Mucosa of descending colon (tissue), 3 donors: ENCODE results near the gene NBDY. TPM values are rescaled to one million over a fixed set of nuclear protein-coding genes. Genes with fewer than 3 reads are reported as not detected.

ENCODE experiments used
- ATAC-seq: fragments of 200-7000 bp; cut with Tn5 transposase; one replicate; pipeline ENCODE4 v1.9.1; 2020; ENCODE audit warnings: mild to moderate bottlenecking, moderate library complexity
- DNase-seq, 3 donors: peaks; one replicate each; pipeline ENCODE4 v3.0.0-alpha.2; 2020
- H3K36me3 ChIP-seq: fragments of 200-600 bp; one replicate; pipeline ENCODE4 v1.8.0; 2021; ENCODE audit warnings: low read depth, mild to moderate bottlenecking
- H3K4me1 ChIP-seq: fragments of 200-600 bp; one replicate; pipeline ENCODE4 v1.8.0; 2021; ENCODE audit warnings: low read depth, mild to moderate bottlenecking
- H3K4me3 ChIP-seq: fragments of 200-600 bp; one replicate; pipeline ENCODE4 v1.8.0; 2021; ENCODE audit warnings: mild to moderate bottlenecking
- H3K9me3 ChIP-seq: fragments of 200-600 bp; one replicate; pipeline ENCODE4 v1.8.0; 2021; ENCODE audit warnings: mild to moderate bottlenecking
- intact Hi-C, 2 donors: fragments of 100-400 bp; cut with DNase I in 1 of 2; cut with micrococcal nuclease in 1 of 2; formaldehyde crosslinking; loops; one replicate each; pipeline versions ENCODE4 v1.11.0 to v1.11.1; 2022; cut with DNase I, micrococcal nuclease
- total RNA-seq, 3 donors: library from RNA; stranded (reverse); fragmentation: NEBNext Ultra II Directional in 2 of 3; extraction: Animal tissue kit (Norgen Biotek cat#: 25700) in 2 of 3; gene quantifications; one replicate each; pipeline versions ENCODE4 v1.2.1 to v1.2.4, GENCODE V29; 2021 to 2023
- TF ChIP-seq, protein P1 (sequence below): fragments of 200-600 bp; IDR thresholded peaks from one replicate; pipeline ENCODE4 v1.8.0; 2022; ENCODE audit warnings: antibody characterized with exemption, mild to moderate bottlenecking
- donor health status: DM: no; HTN: no; CAD: no; lungs with moderate emphysema.
- donor health status: DM: no; HTN: no; CAD: no.
- donor health status: DM: no; HTN: yes; CAD: no.

The NBDY gene
- total RNA-seq, 3 donors from 2014 or later, result 14.9 to 22.2 (median 20.0) TPM

DNA sequence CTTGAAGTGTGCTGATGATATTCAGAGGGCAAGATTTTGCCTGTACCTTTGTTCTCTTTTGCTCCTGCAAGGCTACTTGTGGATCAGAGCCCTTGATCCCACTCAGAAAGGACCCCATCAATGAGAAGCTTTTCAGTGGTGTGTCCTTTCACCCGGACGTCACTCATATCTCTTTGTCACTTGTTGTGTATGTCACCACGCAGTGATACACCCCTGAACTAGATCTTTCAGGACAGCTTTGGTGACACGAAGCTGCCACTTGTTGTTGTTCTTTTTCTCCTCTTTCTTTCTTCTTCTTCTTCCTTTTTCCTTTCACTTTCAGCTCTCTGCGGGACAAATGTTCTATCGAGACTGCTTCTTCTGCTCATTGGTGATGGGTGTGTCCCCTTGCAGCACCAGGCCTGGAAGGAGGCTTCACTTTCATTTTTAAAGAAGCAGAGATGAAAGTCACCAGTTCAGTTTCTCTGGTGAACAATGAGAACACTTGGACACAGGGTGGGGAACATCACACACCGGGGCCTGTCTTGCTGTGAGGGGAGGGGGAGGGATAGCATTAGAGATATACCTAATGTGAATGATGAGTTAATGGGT, 83.6 kb downstream of the NBDY start:
- Histone ChIP-seq H3K4me1 (no peaks in the 10 kb centered on the region), H3K36me3 (no peaks in the 10 kb centered on the region), H3K9me3 (no peaks in the 10 kb centered on the region), H3K4me3 (no peak overlapping the region)
- DNase-seq (peak in 1 of 3 donors; percentile 12), ATAC-seq (peak; percentile 85)
- intact Hi-C loops, result no loop called here
- TF ChIP-seq, protein P1, sequence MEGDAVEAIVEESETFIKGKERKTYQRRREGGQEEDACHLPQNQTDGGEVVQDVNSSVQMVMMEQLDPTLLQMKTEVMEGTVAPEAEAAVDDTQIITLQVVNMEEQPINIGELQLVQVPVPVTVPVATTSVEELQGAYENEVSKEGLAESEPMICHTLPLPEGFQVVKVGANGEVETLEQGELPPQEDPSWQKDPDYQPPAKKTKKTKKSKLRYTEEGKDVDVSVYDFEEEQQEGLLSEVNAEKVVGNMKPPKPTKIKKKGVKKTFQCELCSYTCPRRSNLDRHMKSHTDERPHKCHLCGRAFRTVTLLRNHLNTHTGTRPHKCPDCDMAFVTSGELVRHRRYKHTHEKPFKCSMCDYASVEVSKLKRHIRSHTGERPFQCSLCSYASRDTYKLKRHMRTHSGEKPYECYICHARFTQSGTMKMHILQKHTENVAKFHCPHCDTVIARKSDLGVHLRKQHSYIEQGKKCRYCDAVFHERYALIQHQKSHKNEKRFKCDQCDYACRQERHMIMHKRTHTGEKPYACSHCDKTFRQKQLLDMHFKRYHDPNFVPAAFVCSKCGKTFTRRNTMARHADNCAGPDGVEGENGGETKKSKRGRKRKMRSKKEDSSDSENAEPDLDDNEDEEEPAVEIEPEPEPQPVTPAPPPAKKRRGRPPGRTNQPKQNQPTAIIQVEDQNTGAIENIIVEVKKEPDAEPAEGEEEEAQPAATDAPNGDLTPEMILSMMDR, result no peak

DNA sequence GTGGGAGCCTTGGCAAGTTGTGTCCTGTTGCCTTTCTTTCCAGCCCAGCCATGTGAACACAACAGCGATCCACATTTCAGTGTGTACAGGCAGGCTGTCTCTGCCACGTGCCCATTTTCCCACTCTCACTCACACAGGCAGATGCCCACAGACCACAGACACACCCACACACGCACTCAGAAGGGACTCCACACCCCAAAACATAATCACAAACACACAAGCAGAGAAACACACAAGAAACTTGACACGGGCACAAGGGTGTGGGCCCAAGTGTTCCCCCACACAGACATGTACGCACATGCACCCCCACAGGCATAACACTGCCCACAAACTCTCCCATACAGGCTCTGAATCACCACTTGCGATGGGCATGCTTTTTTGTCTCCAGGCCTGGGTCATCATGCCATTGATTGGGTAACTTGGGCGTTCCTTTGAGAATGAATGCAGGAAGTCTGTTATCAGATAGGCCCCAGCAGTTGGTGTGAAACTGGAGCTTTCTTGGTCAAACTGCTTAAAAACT, 84.3 kb downstream of the NBDY start:
- ATAC-seq, result peak; percentile 55
- H3K9me3 ChIP-seq, result no peaks in the 10 kb centered on the region
- peak in 1 of 3 donors; percentile 7 for DNase-seq
- H3K4me1 ChIP-seq, result no peaks in the 10 kb centered on the region
- intact Hi-C loops, result no loop called here
- TF ChIP-seq, protein P1, result no peak
- no peak overlapping the region for H3K4me3 ChIP-seq
- H3K36me3 ChIP-seq, result no peaks in the 10 kb centered on the region

DNA sequence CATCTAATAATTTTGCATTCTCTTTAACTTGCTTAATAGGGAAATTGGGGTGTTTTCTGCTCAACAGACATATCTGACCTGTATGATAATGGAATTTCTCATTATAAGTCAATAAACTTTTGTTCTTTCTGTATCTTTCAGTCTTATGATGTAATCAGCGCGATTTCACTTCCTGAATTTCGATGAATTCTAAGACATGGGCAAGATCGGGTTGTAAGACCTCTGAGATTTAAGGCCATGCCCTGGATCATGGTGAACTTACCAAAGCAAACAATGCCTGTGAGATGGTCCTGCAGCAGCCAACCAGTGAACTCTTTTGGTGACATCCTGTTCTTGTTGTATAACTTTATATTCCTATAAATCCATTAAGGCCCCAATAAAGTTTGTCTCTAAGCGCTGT, 88.1 kb downstream of the NBDY start:
- no peak overlapping the region for H3K4me3 ChIP-seq
- DNase-seq (no peak), ATAC-seq (no peak)
- intact Hi-C loops, result no loop called here
- H3K36me3 ChIP-seq, result no peaks in the 10 kb centered on the region
- TF ChIP-seq, protein P1, result no peak
- no peaks in the 10 kb centered on the region for H3K9me3 ChIP-seq
- no peaks in the 10 kb centered on the region for H3K4me1 ChIP-seq

DNA sequence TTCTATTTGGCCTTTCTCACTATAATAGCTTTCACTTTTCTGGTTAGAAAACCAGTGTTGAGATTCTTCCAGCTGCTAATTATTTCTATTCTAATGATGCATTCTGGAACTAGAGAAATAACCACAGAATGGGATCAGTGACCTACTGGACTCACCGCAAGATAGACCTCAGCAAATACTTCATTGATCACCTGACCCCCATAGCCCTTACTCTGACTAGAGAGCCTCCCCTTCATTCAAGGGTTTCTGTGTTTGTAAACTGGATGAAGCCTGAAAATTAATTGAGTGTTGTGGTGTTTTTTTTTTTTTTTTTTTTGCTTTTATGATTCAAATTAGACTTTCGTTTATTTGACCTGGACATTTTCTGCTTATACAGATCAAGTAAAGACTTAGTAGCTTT, 97.0 kb downstream of the NBDY start:
- TF ChIP-seq, protein P1, result no peak
- Histone ChIP-seq H3K4me1 (no peaks in the 10 kb centered on the region), H3K36me3 (no peaks in the 10 kb centered on the region), H3K9me3 (no peaks in the 10 kb centered on the region), H3K4me3 (no peak overlapping the region)
- no peak for ATAC-seq
- no peak for DNase-seq
- intact Hi-C loops, result no loop called here

DNA sequence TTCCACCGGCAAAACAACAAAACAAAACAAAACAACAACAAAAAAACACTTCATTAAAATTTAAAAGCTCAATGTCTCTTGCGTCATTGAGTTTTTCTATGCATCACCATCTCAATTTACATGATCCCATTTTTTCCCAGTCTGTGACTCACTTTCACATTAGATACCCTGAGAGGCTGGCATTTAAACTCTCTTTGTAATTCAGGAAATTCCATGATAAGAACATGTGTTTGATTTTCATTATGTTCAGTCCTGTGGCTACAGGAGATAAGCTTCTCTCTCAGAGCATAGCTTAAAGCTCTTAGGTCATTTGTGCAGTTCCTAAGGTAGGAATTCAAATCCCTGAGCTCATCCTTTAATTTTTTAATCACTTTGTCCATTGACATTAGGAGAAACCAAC, 104.6 kb downstream of the NBDY start:
- intact Hi-C loops, result no loop called here
- DNase-seq, result no peak
- Histone ChIP-seq H3K4me1 (no peaks in the 10 kb centered on the region), H3K36me3 (no peaks in the 10 kb centered on the region), H3K4me3 (no peak overlapping the region), H3K9me3 (no peaks in the 10 kb centered on the region)
- ATAC-seq, result no peak
- TF ChIP-seq, protein P1, result no peak
